K562 (cell line): ENCODE measurements around the gene EMD. TPM values are rescaled to one million over a fixed set of nuclear protein-coding genes. Genes with fewer than 3 reads are reported as not detected.

Source experiments
- BCOR ChIP-seq: fragments of 450-650 bp; IDR thresholded peaks from 2 replicates; pipeline ENCODE4 v1.6.1; 2016
- BRF2 ChIP-seq: IDR thresholded peaks from 3 replicates; pipeline ENCODE4 v1.6.1; 2011; ENCODE audit warnings: borderline replicate concordance, mild to moderate bottlenecking; ENCODE audit not compliant: insufficient read length, insufficient read depth
- CBX2 ChIP-seq: fragments of 200-600 bp; sonication (generic); IDR thresholded peaks from one replicate; pipeline ENCODE4 v1.6.1; 2012; ENCODE audit warnings: mild to moderate bottlenecking, low read length, inconsistent platforms; ENCODE audit not compliant: insufficient read depth, poor library complexity, severe bottlenecking
- CEBPG ChIP-seq, 3 experiments: fragments of 200-800 bp in 1 of 3; sonication (Bioruptor generic) in 1 of 3; sonication (generic) in 1 of 3; formaldehyde crosslinking in 1 of 3; IDR thresholded peaks in 2 of 3; conservative IDR thresholded peaks in 1 of 3; 2 replicates each; pipeline versions ENCODE4 v1.6.1 to v1.8.0; 2016 to 2022; ENCODE audit warnings: missing compliant biosample characterization in 2 of 3, missing genetic modification characterization in 2 of 3, mild to moderate bottlenecking in 1 of 3, missing genetic modification reagents in 1 of 3
- CHD2 ChIP-seq: IDR thresholded peaks from 2 replicates; pipeline ENCODE4 v1.6.1; 2011; ENCODE audit warnings: low read depth, low read length
- CSDE1 ChIP-seq, 2 experiments: fragments of 450-650 bp; IDR thresholded peaks; 2 replicates each; pipeline ENCODE4 v1.6.1; 2016; ENCODE audit warnings: mild to moderate bottlenecking in 1 of 2
- CXXC5 ChIP-seq: fragments of 250-450 bp; sonication (Bioruptor Pico); IDR thresholded peaks from 2 replicates; pipeline ENCODE4 v1.8.0; 2022; ENCODE audit warnings: inconsistent platforms, mild to moderate bottlenecking, moderate library complexity
- FOS ChIP-seq: IDR thresholded peaks from 3 replicates; pipeline ENCODE4 v1.6.1; 2011; ENCODE audit not compliant: insufficient read length; ENCODE audit errors: extremely low read depth
- FOSL1 ChIP-seq: fragments of 200-800 bp; sonication (Bioruptor generic); conservative IDR thresholded peaks from 2 replicates; pipeline ENCODE4 v1.6.1; 2016; ENCODE audit warnings: missing genetic modification characterization, missing compliant biosample characterization
- HDAC1 ChIP-seq, 2 experiments: fragments of 450-650 bp; IDR thresholded peaks; 2 replicates each; pipeline ENCODE4 v1.6.1; 2016 to 2017; ENCODE audit warnings: inconsistent platforms in 1 of 2, mild to moderate bottlenecking in 1 of 2, moderate library complexity in 1 of 2
- HDGF ChIP-seq: fragments of 450-650 bp; IDR thresholded peaks from 2 replicates; pipeline ENCODE4 v1.6.1; 2016
- HMGN3 ChIP-seq: IDR thresholded peaks from 2 replicates; pipeline ENCODE4 v1.6.1; 2011; ENCODE audit warnings: borderline replicate concordance, low read depth, mild to moderate bottlenecking, mixed read lengths, low read length; ENCODE audit not compliant: insufficient read length; ENCODE audit errors: extremely low read depth
- MAZ ChIP-seq, 2 experiments: fragments of 450-650 bp in 1 of 2; sonication (generic) in 1 of 2; formaldehyde crosslinking; IDR thresholded peaks in 1 of 2; conservative IDR thresholded peaks in 1 of 2; 2 replicates each; pipeline versions ENCODE4 v1.4.0 to v1.5.0; 2020; ENCODE audit warnings: mild to moderate bottlenecking in 1 of 2, missing genetic modification reagents in 1 of 2
- MNT ChIP-seq, 2 experiments: fragments of 450-650 bp; conservative IDR thresholded peaks; 2 replicates each; pipeline ENCODE4 v1.6.1; 2017; ENCODE audit warnings: mild to moderate bottlenecking in 2 of 2, moderate library complexity in 2 of 2
- NR2C2 ChIP-seq, 2 experiments: fragments of 200-800 bp in 1 of 2; sonication (Bioruptor generic) in 1 of 2; sonication (generic) in 1 of 2; formaldehyde crosslinking in 1 of 2; IDR thresholded peaks; 2 replicates each; pipeline versions ENCODE4 v1.6.1 to v1.8.0; 2016 to 2022; ENCODE audit warnings: mild to moderate bottlenecking in 1 of 2, missing compliant biosample characterization in 1 of 2, missing genetic modification characterization in 1 of 2, missing genetic modification reagents in 1 of 2
- PCBP1 ChIP-seq: fragments of 200-400 bp; formaldehyde crosslinking; IDR thresholded peaks from 2 replicates; pipeline ENCODE4 v1.6.1; 2018; ENCODE audit warnings: mild to moderate bottlenecking, low read depth, low read length; ENCODE audit not compliant: poor library complexity, severe bottlenecking
- PML ChIP-seq: IDR thresholded peaks from 2 replicates; pipeline ENCODE4 v1.6.1; 2012; ENCODE audit warnings: low read length, inconsistent platforms
- POLR2A ChIP-seq: fragments of 450-650 bp; conservative IDR thresholded peaks from 2 replicates; pipeline ENCODE4 v1.6.1; 2016
- POLR2B ChIP-seq: fragments of 450-650 bp; IDR thresholded peaks from 2 replicates; pipeline ENCODE4 v1.6.1; 2018; ENCODE audit warnings: low read depth; ENCODE audit not compliant: partially characterized antibody
- SMAD4 ChIP-seq: fragments of 250-450 bp; sonication (Bioruptor Pico); conservative IDR thresholded peaks from 2 replicates; pipeline ENCODE4 v1.8.0; 2021; ENCODE audit warnings: inconsistent platforms, mild to moderate bottlenecking, moderate library complexity
- TAF1 ChIP-seq: IDR thresholded peaks from 2 replicates; pipeline ENCODE4 v1.6.1; 2011; ENCODE audit warnings: mild to moderate bottlenecking, low read length, moderate library complexity; ENCODE audit not compliant: insufficient read depth, control insufficient read depth, severe bottlenecking; ENCODE audit errors: extremely low read depth
- TCF15 ChIP-seq: fragments of 250-450 bp; sonication (Bioruptor Pico); IDR thresholded peaks from 2 replicates; pipeline ENCODE4 v1.8.0; 2022; ENCODE audit warnings: moderate library complexity, mild to moderate bottlenecking, inconsistent platforms
- XRCC5 ChIP-seq: fragments of 200-400 bp; formaldehyde crosslinking; IDR thresholded peaks from 2 replicates; pipeline ENCODE4 v1.6.1; 2017; ENCODE audit warnings: low read depth, mild to moderate bottlenecking, low read length
- polyA plus RNA-seq, 8 experiments: library from polyadenylated mRNA; depleted of rRNA in 4 of 8; stranded (reverse) in 5 of 8; unstranded in 3 of 8; fragments of >200 nt; fragmentation: Nextera tagmentation in 2 of 8; fragmentation: Illumina TruSeq in 1 of 8; extraction: Ambion mirVana in 2 of 8; extraction: Trizol in 1 of 8; gene quantifications; 2 replicates each; pipeline versions ENCODE4 v1.2.1 to v1.2.3, GENCODE V29; 2011 to 2014; ENCODE audit warnings: inconsistent platforms in 1 of 8, missing spikeins in 1 of 8
- total RNA-seq, 7 experiments: library from RNA; depleted of rRNA in 6 of 7; stranded (reverse); fragments of >200 nt in 6 of 7; fragmentation: Illumina TruSeq in 2 of 7; extraction: Trizol in 2 of 7; gene quantifications; 2 replicates each; pipeline versions ENCODE4 v1.2.1 to v1.2.3, GENCODE V29; 2011 to 2021; ENCODE audit warnings: low replicate concordance in 1 of 7

Gene EMD
- total and polyA plus RNA-seq, 9 of the 15 experiments (the other 6 are each of a cell fraction or from before 2014, with no cell fraction given), result 2.3 to 206 (median 61.9) TPM

GRCh38 chrX:154378799-154379568 lies at the start of gene EMD (continued):
- TF ChIP-seq POLR2B (peak; percentile 49), PML (0 out of 2 replicates have a peak, but pooled peaks have one; percentile 28), BRF2 (no peak), MAZ (CRISPR knock-in tag; conservative IDR thresholded peaks at IDR 0.05 in 1 of 2, IDR thresholded peaks at IDR 0.05 in 1 of 2) (peak; percentile 59 to 67; a peak in 3 of 4 replicates), FOSL1 (tag) (no peak), CBX2 (no peak), XRCC5 (peak; percentile 22; the same call in 1 of the 2 replicates), BCOR (peak; percentile 51; the same call in 1 of the 2 replicates), CXXC5 (CRISPR knock-in tag) (peak; percentile 88), TAF1 (peak; percentile 49), CHD2 (peak; percentile 97), NR2C2 (CRISPR knock-in tag; IDR thresholded peaks at IDR 0.05) (peak; percentile 39; the same call in 1 of the 2 replicates), NR2C2 (tag; IDR thresholded peaks at IDR 0.05) (peak; percentile 40; the same call in 1 of the 2 replicates), HMGN3 (peak; percentile 68), TCF15 (CRISPR knock-in tag) (no peak), SMAD4 (peak; percentile 62), PCBP1 (peak; percentile 8), CSDE1 (IDR thresholded peaks at IDR 0.05) (peak in 1 of 2 experiments; percentile 80; a peak in 1 of 4 replicates), POLR2A (peak; percentile 79), CEBPG (CRISPR knock-in tag; IDR thresholded peaks at IDR 0.05) (no peak), CEBPG (tag; conservative IDR thresholded peaks at IDR 0.05 in 1 of 2, IDR thresholded peaks at IDR 0.05 in 1 of 2) (no peak), FOS (peak; percentile 23), HDGF (no peak), MNT (conservative IDR thresholded peaks at IDR 0.05) (peak; percentile 29 to 73; a peak in 3 of 4 replicates), HDAC1 (IDR thresholded peaks at IDR 0.05) (0 out of 4 replicates have a peak, but pooled peaks of 1 of the 2 experiments have one; percentile 19)
